HepG2 (cell line): ENCODE results near the gene XPNPEP3. TPM values are rescaled to one million over a fixed set of nuclear protein-coding genes. Genes with fewer than 3 reads are reported as not detected.

ENCODE experiments used
- ATAC-seq: fragments of 200-7000 bp; cut with Tn5 transposase; 3 replicates; pipeline ENCODE4 v1.9.1; 2020; ENCODE audit warnings: mild to moderate bottlenecking, moderate library complexity
- BruUV-seq: library from RNA; stranded (reverse); fragments of 400-500 nt; replicated peaks from 2 replicates; lab custom pipeline; 2021; lab: Mats Ljungman, UMichigan
- CTCF ChIA-PET: fragments of 300-600 bp; formaldehyde crosslinking; extraction: SDS; loops from one replicate; lab custom pipeline; 2021; ENCODE audit warnings: low total read pairs, inconsistent platforms, low intra/inter-chr PET ratio; lab: Yijun Ruan, JAX
- POLR2A ChIA-PET: fragments of 350-600 bp; sonication (Branson Sonifier 250); formaldehyde crosslinking; loops from one replicate; lab custom pipeline; 2020; ENCODE audit warnings: antibody characterized with exemption, inconsistent platforms; lab: Yijun Ruan, JAX
- DNase-seq: peaks from one replicate; pipeline ENCODE4 v3.0.0-alpha.2; 2015; ENCODE audit warnings: low spot score
- FAIRE-seq: peaks from 3 replicates; lab custom pipeline; 2011; peaks lifted over from hg19 to GRCh38; lab: Jason Lieb, UNC
- H2AFZ ChIP-seq: one replicate; pipeline ENCODE4 v1.6.1; 2011; ENCODE audit warnings: low read length, inconsistent platforms
- H3K27ac ChIP-seq: fragments of 300-600 bp; 3 replicates; pipeline ENCODE4 v1.8.0; 2011; ENCODE audit warnings: mixed run types, mild to moderate bottlenecking, mixed read lengths, low read length, inconsistent platforms; ENCODE audit not compliant: insufficient read depth; ENCODE audit errors: extremely low read length
- H3K27me3 ChIP-seq, 2 experiments: fragments of 200-600 bp in 1 of 2; 2 replicates in 1 of 2; 3 replicates in 1 of 2; pipeline versions ENCODE4 v1.6.0 to v1.8.0; 2011; ENCODE audit warnings: low read length in 2 of 2, mild to moderate bottlenecking in 2 of 2, moderate library complexity in 2 of 2, inconsistent platforms in 1 of 2; ENCODE audit not compliant: insufficient read depth in 2 of 2, control insufficient read depth in 1 of 2
- H3K36me3 ChIP-seq, 2 experiments: fragments of 200-600 bp in 1 of 2; replicated peaks in 1 of 2; 2 replicates in 1 of 2; 3 replicates in 1 of 2; pipeline versions ENCODE4 v1.5.1 to v1.8.0; 2011; ENCODE audit warnings: low read length in 2 of 2, inconsistent platforms in 1 of 2; ENCODE audit not compliant: insufficient read depth in 2 of 2, control insufficient read depth in 1 of 2
- H3K4me1 ChIP-seq: 2 replicates; pipeline ENCODE4 v1.5.1; 2012; ENCODE audit warnings: low read length, inconsistent platforms; ENCODE audit not compliant: insufficient read depth
- H3K4me2 ChIP-seq: 2 replicates; pipeline ENCODE4 v1.6.0; 2011; ENCODE audit warnings: low read depth, low read length, inconsistent platforms
- H3K4me3 ChIP-seq, 3 experiments: fragments of 200-600 bp in 1 of 3; sonication (generic), shearing (Covaris generic) in 1 of 3; replicated peaks in 1 of 3; 2 replicates each; pipeline ENCODE4 v1.5.1; 2011 to 2016; ENCODE audit warnings: low read length in 3 of 3, inconsistent platforms in 2 of 3, low read depth in 2 of 3, mild to moderate bottlenecking in 2 of 3, control low read depth in 1 of 3, mixed read lengths in 1 of 3; ENCODE audit not compliant: insufficient read depth in 1 of 3
- H3K79me2 ChIP-seq: one replicate; pipeline ENCODE4 v1.6.1; 2011; ENCODE audit warnings: low read length, inconsistent platforms; ENCODE audit not compliant: insufficient read depth
- H3K9ac ChIP-seq: 2 replicates; pipeline ENCODE4 v1.6.0; 2011; ENCODE audit warnings: mild to moderate bottlenecking, low read depth, low read length, inconsistent platforms; ENCODE audit not compliant: insufficient read depth
- H3K9me3 ChIP-seq: 2 replicates; pipeline ENCODE4 v1.5.1; 2012; ENCODE audit warnings: mild to moderate bottlenecking, low read length
- H4K20me1 ChIP-seq: 2 replicates; pipeline ENCODE4 v1.6.0; 2011; ENCODE audit warnings: inconsistent platforms, mild to moderate bottlenecking, low read length, moderate library complexity; ENCODE audit not compliant: insufficient read depth
- EEA1 ChIP-seq: sonication (generic); formaldehyde crosslinking; IDR thresholded peaks from 2 replicates; pipeline ENCODE4 v1.5.1; 2020; ENCODE audit warnings: mild to moderate bottlenecking, missing genetic modification reagents, borderline replicate concordance
- FOSL2 ChIP-seq: sonication (generic); formaldehyde crosslinking; IDR thresholded peaks from 2 replicates; pipeline ENCODE4 v1.4.0; 2020; ENCODE audit warnings: missing genetic modification reagents
- KLF13 ChIP-seq: sonication (generic); formaldehyde crosslinking; IDR thresholded peaks from 2 replicates; pipeline ENCODE4 v1.4.0; 2020; ENCODE audit warnings: mild to moderate bottlenecking, missing genetic modification reagents
- ZNF124 ChIP-seq: sonication (generic); formaldehyde crosslinking; IDR thresholded peaks from 2 replicates; pipeline ENCODE4 v1.4.0; 2020; ENCODE audit warnings: missing genetic modification reagents
- ZNF17 ChIP-seq: sonication (generic); formaldehyde crosslinking; IDR thresholded peaks from 2 replicates; pipeline ENCODE4 v1.5.0; 2020; ENCODE audit warnings: mild to moderate bottlenecking, missing genetic modification reagents
- ZNF570 ChIP-seq: sonication (generic); formaldehyde crosslinking; IDR thresholded peaks from 2 replicates; pipeline ENCODE4 v1.4.0; 2020; ENCODE audit warnings: mild to moderate bottlenecking, missing genetic modification reagents, borderline replicate concordance
- ZNF747 ChIP-seq: sonication (generic); formaldehyde crosslinking; IDR thresholded peaks from 2 replicates; pipeline ENCODE4 v1.8.1; 2023; ENCODE audit warnings: missing genetic modification reagents, mild to moderate bottlenecking, borderline replicate concordance
- WGBS: methylation state at CpG from one replicate; pipeline ENCODE4 v1.1.6; 2017; ENCODE audit warnings: low lambda C conversion rate; 5-methylcytosine and 5-hydroxymethylcytosine counted together
- in situ Hi-C: cut with HindIII; loops from 2 replicates; pipeline ENCODE4 v1.10.0; 2017; ENCODE audit warnings: low pct_unique_long_range_greater_than_20kb; ENCODE audit not compliant: extremely low pct_ligation_motif_present
- intact Hi-C: fragments of 100-400 bp; cut with micrococcal nuclease; formaldehyde crosslinking; loops from one replicate; pipeline ENCODE4 v1.10.0; 2022; ENCODE audit not compliant: unreplicated experiment
- polyA plus RNA-seq, 8 experiments: library from polyadenylated mRNA; depleted of rRNA in 3 of 8; stranded (reverse) in 7 of 8; unstranded in 1 of 8; fragments of >200 nt; fragmentation: Illumina TruSeq in 4 of 8; extraction: Trizol in 4 of 8; gene quantifications; 2 replicates each; pipeline versions ENCODE4 v1.2.1 to v1.2.3, GENCODE V29; 2011 to 2016; ENCODE audit warnings: low read depth in 4 of 8, missing spikeins in 1 of 8, mixed read lengths in 1 of 8; ENCODE audit not compliant: insufficient read depth in 1 of 8
- total RNA-seq, 5 experiments: library from RNA; depleted of rRNA; stranded (reverse); fragments of >200 nt; fragmentation: Illumina TruSeq; extraction: Trizol; gene quantifications; 2 replicates each; pipeline ENCODE4 v1.2.3, GENCODE V29; 2016; ENCODE audit warnings: low read depth in 1 of 5
- TF ChIP-seq, protein P1 (sequence below): sonication (generic); formaldehyde crosslinking; IDR thresholded peaks from 2 replicates; pipeline ENCODE4 v1.4.0; 2020; ENCODE audit warnings: missing genetic modification reagents, borderline replicate concordance
- TF ChIP-seq, protein P2 (sequence below): sonication (generic); formaldehyde crosslinking; IDR thresholded peaks from 2 replicates; pipeline ENCODE4 v1.8.0; 2022; ENCODE audit warnings: mild to moderate bottlenecking, missing genetic modification reagents, borderline replicate concordance
- TF ChIP-seq, protein P3 (sequence below): sonication (generic); formaldehyde crosslinking; IDR thresholded peaks from 2 replicates; pipeline ENCODE4 v1.5.0; 2020; ENCODE audit warnings: mild to moderate bottlenecking, low read depth, missing genetic modification reagents, borderline replicate concordance
- TF ChIP-seq, protein P4 (sequence below): sonication (generic); formaldehyde crosslinking; IDR thresholded peaks from 2 replicates; pipeline ENCODE4 v1.5.1; 2020; ENCODE audit warnings: missing genetic modification reagents, mild to moderate bottlenecking, borderline replicate concordance
- TF ChIP-seq, protein P5 (sequence below): sonication (generic); formaldehyde crosslinking; IDR thresholded peaks from 2 replicates; pipeline ENCODE4 v1.8.1; 2023; ENCODE audit warnings: mild to moderate bottlenecking, inconsistent platforms, moderate library complexity, missing genetic modification reagents, borderline replicate concordance

The XPNPEP3 gene
- total and polyA plus RNA-seq, 2 of the 13 experiments (the other 11 are each of a cell fraction or from before 2014, with no cell fraction given) = 10.3 to 14.0 TPM

DNA sequence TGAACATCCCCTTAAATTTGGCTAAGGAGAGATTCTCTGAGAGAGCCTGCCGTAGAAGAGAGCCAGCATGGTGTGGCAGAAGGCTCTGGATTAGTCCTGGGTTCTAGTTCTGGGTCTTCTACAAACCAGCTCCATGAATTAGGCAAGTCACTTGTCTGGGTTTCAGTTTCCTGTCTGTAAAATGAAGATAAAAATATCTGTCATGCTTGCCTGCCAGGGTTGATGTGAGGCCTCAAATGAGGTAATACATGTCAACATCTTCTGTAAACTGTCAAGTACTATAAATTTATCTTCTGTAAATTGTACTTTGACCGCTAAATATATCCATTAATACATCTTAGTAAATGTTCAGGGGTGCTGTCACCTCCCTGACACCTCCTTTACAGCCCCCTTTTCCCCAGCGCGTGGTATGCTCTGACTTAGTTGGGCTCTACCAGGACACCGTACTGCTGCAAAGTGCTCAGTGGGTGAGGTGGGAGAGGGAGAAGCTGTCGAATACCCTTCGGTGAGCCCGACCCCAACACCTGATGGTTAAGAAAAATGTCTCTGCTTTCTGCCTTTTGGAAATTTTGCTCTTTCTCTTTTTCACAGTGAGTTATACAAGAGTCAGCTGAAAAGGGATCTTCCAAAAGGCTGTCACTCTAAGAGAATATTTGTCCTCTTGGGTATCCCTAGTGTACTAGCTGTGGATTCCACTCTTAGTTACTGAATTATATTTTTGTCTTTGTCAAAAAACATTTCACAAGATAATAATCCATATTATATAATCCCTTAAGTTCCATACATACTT, 109.2 kb downstream of the XPNPEP3 start:
- no TSS peak for BruUV-seq

More for the DNA sequence above, 109.2 kb downstream of the XPNPEP3 start:
- Histone ChIP-seq H3K27me3 (no peaks in the 10 kb centered on the region), H3K4me2 (no peak overlapping the region), H4K20me1 (no peaks in the 10 kb centered on the region), H3K9me3 (no peaks in the 10 kb centered on the region), H3K27ac (no peak overlapping the region), H3K9ac (no peak overlapping the region), H3K36me3 (peaks cover 18 to 65% of the 10 kb centered on the region in 2 experiments), H2AFZ (no peak overlapping the region), H3K4me3 (no peak overlapping the region), H3K4me1 (no peaks in the 10 kb centered on the region), H3K79me2 (peaks cover 4% of the 10 kb centered on the region)
- WGBS = 98% methylated on average over 8 of the region's 8 CpGs
- intact Hi-C loops (no loop called here), in situ Hi-C loops (no loop called here)
- FAIRE-seq (no peak), DNase-seq (no peak), ATAC-seq (no peak)
- TF ChIP-seq, protein P1, sequence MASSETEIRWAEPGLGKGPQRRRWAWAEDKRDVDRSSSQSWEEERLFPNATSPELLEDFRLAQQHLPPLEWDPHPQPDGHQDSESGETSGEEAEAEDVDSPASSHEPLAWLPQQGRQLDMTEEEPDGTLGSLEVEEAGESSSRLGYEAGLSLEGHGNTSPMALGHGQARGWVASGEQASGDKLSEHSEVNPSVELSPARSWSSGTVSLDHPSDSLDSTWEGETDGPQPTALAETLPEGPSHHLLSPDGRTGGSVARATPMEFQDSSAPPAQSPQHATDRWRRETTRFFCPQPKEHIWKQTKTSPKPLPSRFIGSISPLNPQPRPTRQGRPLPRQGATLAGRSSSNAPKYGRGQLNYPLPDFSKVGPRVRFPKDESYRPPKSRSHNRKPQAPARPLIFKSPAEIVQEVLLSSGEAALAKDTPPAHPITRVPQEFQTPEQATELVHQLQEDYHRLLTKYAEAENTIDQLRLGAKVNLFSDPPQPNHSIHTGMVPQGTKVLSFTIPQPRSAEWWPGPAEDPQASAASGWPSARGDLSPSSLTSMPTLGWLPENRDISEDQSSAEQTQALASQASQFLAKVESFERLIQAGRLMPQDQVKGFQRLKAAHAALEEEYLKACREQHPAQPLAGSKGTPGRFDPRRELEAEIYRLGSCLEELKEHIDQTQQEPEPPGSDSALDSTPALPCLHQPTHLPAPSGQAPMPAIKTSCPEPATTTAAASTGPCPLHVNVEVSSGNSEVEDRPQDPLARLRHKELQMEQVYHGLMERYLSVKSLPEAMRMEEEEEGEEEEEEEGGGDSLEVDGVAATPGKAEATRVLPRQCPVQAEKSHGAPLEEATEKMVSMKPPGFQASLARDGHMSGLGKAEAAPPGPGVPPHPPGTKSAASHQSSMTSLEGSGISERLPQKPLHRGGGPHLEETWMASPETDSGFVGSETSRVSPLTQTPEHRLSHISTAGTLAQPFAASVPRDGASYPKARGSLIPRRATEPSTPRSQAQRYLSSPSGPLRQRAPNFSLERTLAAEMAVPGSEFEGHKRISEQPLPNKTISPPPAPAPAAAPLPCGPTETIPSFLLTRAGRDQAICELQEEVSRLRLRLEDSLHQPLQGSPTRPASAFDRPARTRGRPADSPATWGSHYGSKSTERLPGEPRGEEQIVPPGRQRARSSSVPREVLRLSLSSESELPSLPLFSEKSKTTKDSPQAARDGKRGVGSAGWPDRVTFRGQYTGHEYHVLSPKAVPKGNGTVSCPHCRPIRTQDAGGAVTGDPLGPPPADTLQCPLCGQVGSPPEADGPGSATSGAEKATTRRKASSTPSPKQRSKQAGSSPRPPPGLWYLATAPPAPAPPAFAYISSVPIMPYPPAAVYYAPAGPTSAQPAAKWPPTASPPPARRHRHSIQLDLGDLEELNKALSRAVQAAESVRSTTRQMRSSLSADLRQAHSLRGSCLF = no peak
- TF ChIP-seq ZNF747 (CRISPR knock-in tag) = no peak
- no peak for TF ChIP-seq ZNF570 (CRISPR knock-in tag)
- TF ChIP-seq, protein P2, sequence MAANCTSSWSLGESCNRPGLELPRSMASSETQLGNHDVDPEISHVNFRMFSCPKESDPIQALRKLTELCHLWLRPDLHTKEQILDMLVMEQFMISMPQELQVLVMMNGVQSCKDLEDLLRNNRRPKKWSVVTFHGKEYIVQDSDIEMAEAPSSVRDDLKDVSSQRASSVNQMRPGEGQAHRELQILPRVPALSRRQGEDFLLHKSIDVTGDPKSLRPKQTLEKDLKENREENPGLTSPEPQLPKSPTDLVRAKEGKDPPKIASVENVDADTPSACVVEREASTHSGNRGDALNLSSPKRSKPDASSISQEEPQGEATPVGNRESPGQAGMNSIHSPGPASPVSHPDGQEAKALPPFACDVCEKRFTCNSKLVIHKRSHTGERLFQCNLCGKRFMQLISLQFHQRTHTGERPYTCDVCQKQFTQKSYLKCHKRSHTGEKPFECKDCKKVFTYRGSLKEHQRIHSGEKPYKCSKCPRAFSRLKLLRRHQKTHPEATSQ = no peak
- TF ChIP-seq, protein P3, sequence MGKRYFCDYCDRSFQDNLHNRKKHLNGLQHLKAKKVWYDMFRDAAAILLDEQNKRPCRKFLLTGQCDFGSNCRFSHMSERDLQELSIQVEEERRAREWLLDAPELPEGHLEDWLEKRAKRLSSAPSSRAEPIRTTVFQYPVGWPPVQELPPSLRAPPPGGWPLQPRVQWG (CRISPR knock-in tag) = no peak
- TF ChIP-seq EEA1 (CRISPR knock-in tag) = no peak
- TF ChIP-seq, protein P4, sequence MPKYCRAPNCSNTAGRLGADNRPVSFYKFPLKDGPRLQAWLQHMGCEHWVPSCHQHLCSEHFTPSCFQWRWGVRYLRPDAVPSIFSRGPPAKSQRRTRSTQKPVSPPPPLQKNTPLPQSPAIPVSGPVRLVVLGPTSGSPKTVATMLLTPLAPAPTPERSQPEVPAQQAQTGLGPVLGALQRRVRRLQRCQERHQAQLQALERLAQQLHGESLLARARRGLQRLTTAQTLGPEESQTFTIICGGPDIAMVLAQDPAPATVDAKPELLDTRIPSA (CRISPR knock-in tag) = no peak
- TF ChIP-seq ZNF124 (CRISPR knock-in tag) = no peak
- no peak for TF ChIP-seq ZNF17
- no peak for TF ChIP-seq KLF13
- TF ChIP-seq, protein P5, sequence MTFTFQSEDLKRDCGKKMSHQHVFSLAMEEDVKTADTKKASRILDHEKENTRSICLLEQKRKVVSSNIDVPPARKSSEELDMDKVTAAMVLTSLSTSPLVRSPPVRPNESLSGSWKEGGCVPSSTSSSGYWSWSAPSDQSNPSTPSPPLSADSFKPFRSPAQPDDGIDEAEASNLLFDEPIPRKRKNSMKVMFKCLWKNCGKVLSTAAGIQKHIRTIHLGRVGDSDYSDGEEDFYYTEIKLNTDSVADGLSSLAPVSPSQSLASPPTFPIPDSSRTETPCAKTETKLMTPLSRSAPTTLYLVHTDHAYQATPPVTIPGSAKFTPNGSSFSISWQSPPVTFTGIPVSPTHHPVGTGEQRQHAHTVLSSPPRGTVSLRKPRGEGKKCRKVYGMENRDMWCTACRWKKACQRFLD = no peak
- no peak for TF ChIP-seq FOSL2
- ChIA-PET CTCF (no interaction called here), POLR2A (interaction anchor here (1.2 kb wide), 1 partner anchor 15 kb away, joined by 3 read pairs; the partner anchor contains the start of gene RBX1)
